NCI-H2227 (cell line): ENCODE results near the gene ZNF618.

Experiments
- DNase-seq: peaks from one replicate; lab custom pipeline; 2025; ENCODE audit not compliant: unreplicated experiment; lab: John Stamatoyannopoulos, UW

The ZNF618 gene

GRCh38 chr9:114055061-114055460 is 179.0 kb downstream of the ZNF618 start:
- no peak for DNase-seq

GRCh38 chr9:114055894-114056293 is 179.8 kb downstream of the ZNF618 start:
- no peak for DNase-seq

- no peak for DNase-seq
Observed at GRCh38 chr9:114056527-114056926, 180.4 kb downstream of the ZNF618 start.

GRCh38 chr9:114057161-114057885 is 181.2 kb downstream of the ZNF618 start:
- DNase-seq = no peak

- DNase-seq = no peak
Observed at GRCh38 chr9:114058688-114059046, 182.6 kb downstream of the ZNF618 start.

GRCh38 chr9:114059047-114059803 is 183.1 kb downstream of the ZNF618 start:
- no peak for DNase-seq

GRCh38 chr9:114060070-114060469 is 184.0 kb downstream of the ZNF618 start:
- DNase-seq = no peak

GRCh38 chr9:114060711-114061110 is 184.6 kb downstream of the ZNF618 start:
- DNase-seq = no peak

- no peak for DNase-seq
Observed at GRCh38 chr9:114061292-114061691, 185.2 kb downstream of the ZNF618 start.

- DNase-seq = no peak
Observed at GRCh38 chr9:114061830-114062474, 185.8 kb downstream of the ZNF618 start.

- DNase-seq = no peak
Observed at GRCh38 chr9:114065304-114065703, 189.2 kb downstream of the ZNF618 start.

GRCh38 chr9:114069476-114070187 is 193.5 kb downstream of the ZNF618 start:
- DNase-seq = no peak

- DNase-seq = no peak
Observed at GRCh38 chr9:114070188-114071103, 194.3 kb downstream of the ZNF618 start.

- no peak for DNase-seq
Observed at GRCh38 chr9:114071197-114071795, 195.2 kb downstream of the ZNF618 start.

GRCh38 chr9:114072184-114073140 is 196.4 kb downstream of the ZNF618 start:
- no peak for DNase-seq

- no peak for DNase-seq
Observed at GRCh38 chr9:114075602-114076001, 199.5 kb downstream of the ZNF618 start.

GRCh38 chr9:114076237-114077161 is 200.4 kb downstream of the ZNF618 start:
- DNase-seq = no peak
